Mammary epithelial cell (primary cell): ENCODE data around the gene CSMD2.

Source experiments
- EZH2 ChIP-seq: IDR thresholded peaks from 2 replicates; pipeline ENCODE4 v1.6.1; 2012; ENCODE audit warnings: low read length, inconsistent platforms, borderline replicate concordance
- TF ChIP-seq, protein P1 (sequence below), 2 donors: IDR thresholded peaks in 1 of 2; conservative IDR thresholded peaks in 1 of 2; 2 replicates each; pipeline ENCODE4 v1.5.1; 2011 to 2012; ENCODE audit warnings: inconsistent platforms in 2 of 2, low read length in 2 of 2, mild to moderate bottlenecking in 2 of 2, control low read depth in 1 of 2, low read depth in 1 of 2; ENCODE audit not compliant: insufficient read depth in 1 of 2; ENCODE audit errors: extremely low read depth in 1 of 2

DNA sequence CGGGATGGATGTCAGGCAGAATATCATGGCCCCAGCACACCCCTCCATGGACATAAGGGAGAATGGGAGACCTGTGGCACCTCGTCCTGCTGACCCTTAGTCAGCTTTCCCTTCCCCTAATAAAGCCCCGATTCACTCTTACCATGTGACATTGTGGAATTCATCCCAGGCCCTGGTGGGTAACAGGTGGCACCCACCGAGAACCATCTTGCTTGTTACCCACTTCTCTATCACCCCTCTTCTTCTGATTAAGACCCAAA is 32.9 kb downstream of the CSMD2 start:
- TF ChIP-seq, protein P1, sequence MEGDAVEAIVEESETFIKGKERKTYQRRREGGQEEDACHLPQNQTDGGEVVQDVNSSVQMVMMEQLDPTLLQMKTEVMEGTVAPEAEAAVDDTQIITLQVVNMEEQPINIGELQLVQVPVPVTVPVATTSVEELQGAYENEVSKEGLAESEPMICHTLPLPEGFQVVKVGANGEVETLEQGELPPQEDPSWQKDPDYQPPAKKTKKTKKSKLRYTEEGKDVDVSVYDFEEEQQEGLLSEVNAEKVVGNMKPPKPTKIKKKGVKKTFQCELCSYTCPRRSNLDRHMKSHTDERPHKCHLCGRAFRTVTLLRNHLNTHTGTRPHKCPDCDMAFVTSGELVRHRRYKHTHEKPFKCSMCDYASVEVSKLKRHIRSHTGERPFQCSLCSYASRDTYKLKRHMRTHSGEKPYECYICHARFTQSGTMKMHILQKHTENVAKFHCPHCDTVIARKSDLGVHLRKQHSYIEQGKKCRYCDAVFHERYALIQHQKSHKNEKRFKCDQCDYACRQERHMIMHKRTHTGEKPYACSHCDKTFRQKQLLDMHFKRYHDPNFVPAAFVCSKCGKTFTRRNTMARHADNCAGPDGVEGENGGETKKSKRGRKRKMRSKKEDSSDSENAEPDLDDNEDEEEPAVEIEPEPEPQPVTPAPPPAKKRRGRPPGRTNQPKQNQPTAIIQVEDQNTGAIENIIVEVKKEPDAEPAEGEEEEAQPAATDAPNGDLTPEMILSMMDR (conservative IDR thresholded peaks at IDR 0.05 in 1 of 2, IDR thresholded peaks at IDR 0.05 in 1 of 2; ENCODE audit: extremely low read depth in 1 of 2, insufficient read depth in 1 of 2, low read depth in 1 of 2, low read length in 2 of 2), result no peak
- no peak for TF ChIP-seq EZH2
